DND-41 (cell line): ENCODE results near the gene GNB5.

Experiments used
- ATAC-seq: fragments of 200-7000 bp; cut with Tn5 transposase; 3 replicates; pipeline ENCODE4 v1.9.1; 2021; ENCODE audit warnings: low read depth; ENCODE audit not compliant: insufficient read depth
- DNase-seq: peaks from one replicate; pipeline ENCODE4 v3.0.0-alpha.2; 2020
- H2AFZ ChIP-seq: 2 replicates; pipeline ENCODE4 v1.6.0; 2012; ENCODE audit warnings: low read depth, low read length
- H3K27ac ChIP-seq: 2 replicates; pipeline ENCODE4 v1.5.1; 2012; ENCODE audit warnings: low read length, inconsistent platforms
- H3K27me3 ChIP-seq: fragments of 200-600 bp; sonication (generic); 2 replicates; pipeline ENCODE4 v1.6.0; 2012; ENCODE audit warnings: low read length, mild to moderate bottlenecking, inconsistent platforms; ENCODE audit not compliant: insufficient read depth, poor library complexity
- H3K36me3 ChIP-seq: 2 replicates; pipeline ENCODE4 v1.5.1; 2012; ENCODE audit warnings: low read length, inconsistent platforms; ENCODE audit not compliant: insufficient read depth
- H3K4me1 ChIP-seq: 2 replicates; pipeline ENCODE4 v1.5.1; 2012; ENCODE audit warnings: mild to moderate bottlenecking, low read length; ENCODE audit not compliant: insufficient read depth
- H3K4me2 ChIP-seq: 2 replicates; pipeline ENCODE4 v1.6.0; 2012; ENCODE audit warnings: mild to moderate bottlenecking, moderate library complexity, low read length, inconsistent platforms; ENCODE audit not compliant: insufficient read depth
- H3K4me3 ChIP-seq, 2 experiments: fragments of 200-600 bp in 1 of 2; shearing (Covaris generic) in 1 of 2; 2 replicates each; pipeline ENCODE4 v1.5.1; 2012 to 2016; ENCODE audit warnings: inconsistent platforms in 2 of 2, low read length in 2 of 2, mild to moderate bottlenecking in 2 of 2, low read depth in 1 of 2, moderate library complexity in 1 of 2
- H3K79me2 ChIP-seq: 2 replicates; pipeline ENCODE4 v1.6.0; 2012; ENCODE audit warnings: low read length, inconsistent platforms; ENCODE audit not compliant: insufficient read depth
- H3K9ac ChIP-seq: 2 replicates; pipeline ENCODE4 v1.6.0; 2012; ENCODE audit warnings: low read depth, mild to moderate bottlenecking, inconsistent platforms, low read length, moderate library complexity
- H3K9me3 ChIP-seq: 2 replicates; pipeline ENCODE4 v1.5.1; 2012; ENCODE audit warnings: low read length, moderate library complexity, mild to moderate bottlenecking, inconsistent platforms; ENCODE audit not compliant: insufficient read depth, severe bottlenecking
- H4K20me1 ChIP-seq: 2 replicates; pipeline ENCODE4 v1.6.0; 2012; ENCODE audit warnings: low read length; ENCODE audit not compliant: insufficient read depth
- CTCF ChIP-seq: IDR thresholded peaks from 2 replicates; pipeline ENCODE4 v1.5.1; 2012; ENCODE audit warnings: borderline replicate concordance, low read length, moderate library complexity, mild to moderate bottlenecking; ENCODE audit not compliant: poor library complexity, severe bottlenecking; ENCODE audit errors: extremely low read depth
- EZH2 ChIP-seq: IDR thresholded peaks from 3 replicates; pipeline ENCODE4 v1.6.1; 2012; ENCODE audit warnings: borderline replicate concordance, low read depth, mild to moderate bottlenecking, moderate library complexity, low read length, inconsistent platforms; ENCODE audit not compliant: severe bottlenecking

The GNB5 gene

GRCh38 chr15:52078197-52078875 lies 112.9 kb downstream of the GNB5 start:
- H4K20me1 ChIP-seq, result no peaks in the 10 kb centered on the region

GRCh38 chr15:52076889-52077781 lies 114.1 kb downstream of the GNB5 start:
- Histone ChIP-seq H3K79me2 (no peaks in the 10 kb centered on the region), H3K9me3 (no peaks in the 10 kb centered on the region), H3K4me1 (peaks cover 2% of the 10 kb centered on the region), H3K4me2 (no peak overlapping the region), H3K36me3 (no peaks in the 10 kb centered on the region), H3K27me3 (no peaks in the 10 kb centered on the region), H3K4me3 (no peak overlapping the region), H4K20me1 (no peaks in the 10 kb centered on the region), H3K9ac (no peak overlapping the region), H2AFZ (no peak overlapping the region), H3K27ac (no peak overlapping the region)
- ATAC-seq (no peak), DNase-seq (no peak)
- no peak for TF ChIP-seq CTCF
- no peak for TF ChIP-seq EZH2

More at GRCh38 chr15:52078197-52078875, 112.9 kb downstream of the GNB5 start:
- no peak overlapping the region for H3K4me2 ChIP-seq
- no peak overlapping the region for H3K27ac ChIP-seq
- H3K27me3 ChIP-seq, result no peaks in the 10 kb centered on the region
- H2AFZ ChIP-seq, result no peak overlapping the region
- TF ChIP-seq EZH2, result no peak
- TF ChIP-seq CTCF, result no peak
- H3K9ac ChIP-seq, result no peak overlapping the region
- H3K9me3 ChIP-seq, result no peaks in the 10 kb centered on the region
- H3K4me3 ChIP-seq, result no peak overlapping the region
- H3K79me2 ChIP-seq, result no peaks in the 10 kb centered on the region
- no peak for ATAC-seq
- peaks cover 13% of the 10 kb centered on the region for H3K4me1 ChIP-seq
- H3K36me3 ChIP-seq, result no peaks in the 10 kb centered on the region
- DNase-seq, result no peak

GRCh38 chr15:52071570-52071969 lies 119.6 kb downstream of the GNB5 start:
- H4K20me1 ChIP-seq, result no peaks in the 10 kb centered on the region
- H3K4me2 ChIP-seq, result no peak overlapping the region
- no peaks in the 10 kb centered on the region for H3K36me3 ChIP-seq
- no peaks in the 10 kb centered on the region for H3K4me1 ChIP-seq
- no peaks in the 10 kb centered on the region for H3K79me2 ChIP-seq
- no peak for DNase-seq
- H3K4me3 ChIP-seq, result no peak overlapping the region
- H3K9ac ChIP-seq, result no peak overlapping the region
- TF ChIP-seq CTCF (no peak), EZH2 (no peak)
- no peak overlapping the region for H2AFZ ChIP-seq
- ATAC-seq, result no peak
- no peaks in the 10 kb centered on the region for H3K27me3 ChIP-seq
- no peak overlapping the region for H3K27ac ChIP-seq
- H3K9me3 ChIP-seq, result no peaks in the 10 kb centered on the region
